GM18951 (cell line): ENCODE results near the gene ATM.

Experiments
- POLR2A ChIP-seq: IDR thresholded peaks from 4 replicates; pipeline ENCODE4 v1.6.1; 2011; ENCODE audit warnings: mild to moderate bottlenecking; ENCODE audit not compliant: insufficient read length, insufficient read depth; ENCODE audit errors: extremely low read depth
- in situ Hi-C: fragments of 300-500 bp; cut with MboI; formaldehyde crosslinking; loops from one replicate; pipeline ENCODE4 v1.12.0; 2022; ENCODE audit warnings: low sequenced_read_pairs, mixed read lengths, inconsistent platforms; ENCODE audit not compliant: unreplicated experiment

Gene ATM

GRCh38 chr11:108206969-108207682, 15.7 kb upstream of the ATM start:
- no peak for TF ChIP-seq POLR2A
- in situ Hi-C loops, result no loop called here

GRCh38 chr11:108207683-108208060, 15.2 kb upstream of the ATM start:
- in situ Hi-C loops, result no loop called here
- TF ChIP-seq POLR2A, result no peak

- in situ Hi-C loops, result no loop called here
Measured at GRCh38 chr11:108210441-108210840, 12.4 kb upstream of the ATM start.

DNA sequence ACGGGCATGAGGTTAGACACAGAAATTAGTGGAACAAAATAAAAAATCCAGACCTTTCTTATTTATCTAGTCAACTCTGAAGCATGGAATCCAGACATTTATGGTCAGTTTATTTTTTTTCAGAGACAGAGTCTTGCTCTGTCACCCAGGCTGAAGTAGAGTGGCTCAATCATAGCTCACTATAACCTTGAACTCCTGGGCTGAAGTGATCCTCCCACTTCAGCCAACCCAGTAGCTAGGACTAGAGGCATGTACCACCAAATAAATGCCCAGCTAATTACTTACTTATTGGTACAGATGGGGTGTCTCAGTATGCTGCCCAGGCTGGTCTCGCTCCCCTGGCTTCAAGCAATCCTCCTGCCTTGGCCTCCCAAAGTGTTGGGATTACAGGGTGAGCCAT, 9.1 kb upstream of the ATM start:
- in situ Hi-C loops, result no loop called here
- no peak for TF ChIP-seq POLR2A

More at GRCh38 chr11:108210441-108210840, 12.4 kb upstream of the ATM start:
- TF ChIP-seq POLR2A, result no peak

DNA sequence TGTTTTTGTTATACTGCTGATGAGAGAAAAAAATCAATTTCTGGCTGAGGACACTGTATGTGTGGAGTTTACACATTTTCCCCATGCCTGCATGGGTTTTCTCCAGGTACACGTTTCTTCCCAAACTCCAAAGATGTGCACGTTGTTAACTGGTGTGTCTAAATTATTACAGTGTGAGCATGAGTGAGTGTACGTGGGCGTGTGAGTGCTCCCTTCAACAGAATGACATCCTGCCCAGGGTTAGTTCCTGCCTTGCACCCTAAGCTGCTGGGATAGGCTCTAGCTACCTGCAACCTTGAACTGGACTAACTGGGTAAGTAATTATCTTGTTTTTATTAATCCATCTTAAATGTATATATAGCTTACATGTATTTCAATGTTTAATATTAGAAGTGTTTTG, 5.9 kb upstream of the ATM start:
- TF ChIP-seq POLR2A, result no peak
- in situ Hi-C loops, result no loop called here

DNA sequence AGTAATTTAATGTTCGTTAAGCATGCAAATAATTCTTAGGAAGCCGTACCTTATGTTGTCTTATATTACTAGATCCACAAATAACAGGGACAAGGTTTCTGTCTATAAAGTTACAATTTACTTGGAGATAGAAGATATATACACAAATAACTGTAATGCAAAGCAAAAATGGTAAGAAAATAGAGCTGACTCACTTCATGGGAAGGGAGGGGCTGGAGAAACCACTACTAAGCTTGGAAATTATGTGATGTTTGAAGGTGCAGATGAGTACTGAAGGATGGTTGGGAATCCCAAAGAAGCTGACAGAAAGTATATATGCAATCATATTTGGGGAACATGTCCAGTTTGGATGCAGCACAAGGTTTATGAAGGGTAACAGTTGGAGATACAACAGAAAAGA, 4.4 kb upstream of the ATM start:
- no peak for TF ChIP-seq POLR2A
- in situ Hi-C loops, result no loop called here

DNA sequence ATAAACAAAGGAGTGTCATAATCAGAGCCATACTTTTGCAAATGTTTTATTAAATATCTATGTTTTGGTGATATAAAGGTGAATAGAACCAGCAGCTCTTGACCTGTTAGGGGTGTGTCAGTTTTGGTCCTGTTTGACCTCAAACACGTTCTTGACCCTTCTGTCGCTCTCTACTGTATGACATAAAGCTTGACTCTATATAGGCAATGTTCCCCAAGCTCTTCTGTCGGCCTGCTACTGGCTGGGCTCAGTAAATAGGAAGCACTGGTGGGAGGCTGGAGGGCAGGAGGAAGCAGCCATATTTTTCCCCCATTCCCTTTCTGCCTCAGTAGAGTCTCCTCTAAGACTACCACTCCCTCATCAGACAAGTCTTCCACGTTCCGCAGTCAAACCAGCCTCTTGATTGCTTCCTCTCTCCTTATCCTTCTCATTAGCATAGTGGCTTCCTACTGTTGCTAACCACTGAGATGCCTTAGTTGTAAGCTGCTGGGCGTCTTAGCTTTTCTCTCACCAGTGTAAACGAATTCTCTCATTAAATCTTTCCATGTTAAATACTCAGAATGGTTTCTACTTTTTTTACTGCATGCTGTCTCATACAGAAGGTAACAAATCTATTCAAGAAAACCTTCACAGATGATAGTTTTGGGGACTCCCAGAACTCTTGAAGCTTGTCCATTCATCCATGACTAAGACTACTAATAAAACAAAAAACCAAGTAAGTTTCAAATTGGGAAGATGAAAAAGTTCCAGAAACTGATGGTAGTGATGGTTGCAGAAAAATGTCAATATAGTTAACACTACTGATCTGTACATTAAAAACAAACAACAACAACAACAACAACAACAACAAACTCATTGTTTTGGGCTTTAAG, 3.7 kb upstream of the ATM start:
- in situ Hi-C loops, result no loop called here
- TF ChIP-seq POLR2A, result no peak

- no peak for TF ChIP-seq POLR2A
- in situ Hi-C loops, result no loop called here
Measured at GRCh38 chr11:108220721-108221336, 2.0 kb upstream of the ATM start.

DNA sequence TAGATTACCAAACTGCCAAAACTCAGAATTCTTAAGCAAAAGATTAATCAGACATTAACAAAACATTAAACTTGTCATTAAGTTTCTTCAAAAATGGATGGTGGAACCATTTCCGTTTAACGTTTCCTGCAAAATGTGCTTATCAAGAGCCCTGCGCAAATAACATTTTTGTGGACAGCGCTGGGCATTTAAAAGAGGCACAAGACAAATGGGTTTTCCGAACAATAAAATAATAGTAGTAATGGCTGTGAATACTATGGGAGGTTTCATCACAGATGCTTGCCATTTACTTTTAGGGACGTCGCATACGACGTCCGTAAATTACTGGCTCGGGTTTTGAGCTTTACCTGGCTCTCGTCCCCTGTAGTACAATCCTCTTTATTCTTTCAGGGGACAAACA, 1.5 kb upstream of the ATM start:
- in situ Hi-C loops, result no loop called here
- TF ChIP-seq POLR2A, result no peak

DNA sequence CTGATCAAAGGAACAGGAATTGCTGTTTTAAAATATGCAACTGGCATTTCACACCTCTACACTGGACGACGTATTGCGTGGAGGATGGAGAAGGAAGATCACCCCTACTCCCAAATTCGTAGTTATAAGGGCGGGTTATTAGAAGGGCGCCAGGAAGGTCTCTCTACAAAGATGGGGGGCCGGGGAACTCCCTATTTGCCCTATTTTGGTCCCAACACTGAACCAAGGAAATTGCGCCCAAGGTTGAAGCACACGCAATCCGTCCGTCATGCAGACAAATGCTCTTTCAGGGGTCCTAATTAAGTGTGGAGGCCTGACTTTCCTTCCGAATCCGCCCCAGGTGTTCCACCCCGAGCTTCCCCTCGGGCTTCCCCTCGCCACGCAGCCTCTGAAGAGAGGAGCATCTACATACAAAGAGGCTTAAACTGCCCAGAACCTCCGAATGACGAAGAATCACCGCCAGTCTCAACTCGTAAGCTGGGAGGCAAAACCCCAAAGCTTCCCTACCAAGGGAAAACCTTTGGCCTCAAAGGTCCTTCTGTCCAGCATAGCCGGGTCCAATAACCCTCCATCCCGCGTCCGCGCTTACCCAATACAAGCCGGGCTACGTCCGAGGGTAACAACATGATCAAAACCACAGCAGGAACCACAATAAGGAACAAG, 825 bp upstream of the ATM start:
- in situ Hi-C loops, result no loop called here
- TF ChIP-seq POLR2A, result no peak

DNA sequence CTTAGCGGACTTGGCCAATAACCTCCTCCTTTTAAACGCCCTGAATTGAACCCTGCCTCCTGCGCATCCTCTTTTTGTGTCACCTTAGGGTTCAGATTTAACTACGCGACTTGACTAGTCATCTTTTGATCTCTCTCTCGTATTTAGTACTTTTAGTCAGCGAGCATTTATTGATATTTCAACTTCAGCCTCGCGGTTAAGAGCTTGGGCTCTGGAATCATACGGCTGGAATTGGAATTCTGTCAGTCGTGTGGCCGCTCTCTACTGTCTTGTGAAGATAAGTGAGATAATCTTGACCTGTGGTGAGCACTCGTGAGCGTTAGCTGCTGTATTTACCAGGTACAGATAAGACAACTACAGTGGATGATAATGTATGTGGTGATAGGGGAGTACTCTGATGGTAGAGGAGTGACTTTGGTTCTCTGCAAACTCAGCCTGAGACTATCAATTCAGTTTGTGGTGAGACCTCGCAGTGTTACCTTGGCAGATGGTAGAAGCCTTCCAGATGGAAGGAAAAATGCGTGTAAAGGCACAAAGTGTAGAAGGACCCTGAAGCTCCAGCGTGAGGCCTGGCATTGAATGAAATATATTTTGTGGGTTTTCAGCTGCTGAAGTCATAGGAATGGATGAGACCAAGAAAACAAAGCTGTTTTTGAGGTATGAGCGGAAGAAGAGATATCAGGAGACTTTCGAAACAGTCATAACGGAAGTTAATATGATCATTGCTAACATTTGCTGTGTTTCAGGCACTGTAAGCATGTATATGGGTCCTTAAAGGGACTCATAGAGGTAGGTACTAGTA, 682 bp downstream of the ATM start:
- in situ Hi-C loops, result no loop called here
- TF ChIP-seq POLR2A, result no peak

DNA sequence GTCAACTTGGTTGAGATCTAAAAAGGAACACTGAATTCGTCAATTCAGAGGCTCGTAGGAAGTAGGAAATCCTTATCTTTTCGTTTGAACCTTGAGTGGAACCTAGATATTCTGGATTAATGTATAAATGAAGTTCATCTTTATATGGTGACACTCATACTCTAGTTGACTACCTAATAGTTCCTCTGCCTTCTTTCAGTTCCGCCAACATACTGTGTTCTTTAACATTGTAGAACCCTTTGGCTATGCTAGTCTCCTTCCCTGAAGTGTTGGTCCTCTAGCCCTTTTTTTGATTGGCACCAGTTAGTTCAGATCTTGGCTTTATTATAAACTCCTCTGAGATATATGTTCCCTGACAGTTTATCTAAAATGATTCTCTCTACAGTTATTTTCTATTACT, 1.5 kb downstream of the ATM start:
- TF ChIP-seq POLR2A, result no peak
- in situ Hi-C loops, result no loop called here
